GM13976 (cell line): Measurements from ENCODE around the gene TRHDE.

ENCODE experiments used
- DNase-seq: peaks from one replicate; pipeline ENCODE4 v3.0.0; 2012; ENCODE audit warnings: low spot score
- CTCF ChIP-seq: IDR thresholded peaks from 2 replicates; pipeline ENCODE4 v1.5.1; 2012; ENCODE audit warnings: borderline replicate concordance, mild to moderate bottlenecking; ENCODE audit not compliant: insufficient read depth; ENCODE audit errors: extremely low read depth, missing control alignments, control extremely low read depth
- in situ Hi-C: fragments of 300-500 bp; cut with MboI; formaldehyde crosslinking; loops from one replicate; pipeline ENCODE4 v1.12.0; 2022; ENCODE audit warnings: low sequenced_read_pairs, mixed read lengths, inconsistent platforms; ENCODE audit not compliant: unreplicated experiment

Gene TRHDE

DNA sequence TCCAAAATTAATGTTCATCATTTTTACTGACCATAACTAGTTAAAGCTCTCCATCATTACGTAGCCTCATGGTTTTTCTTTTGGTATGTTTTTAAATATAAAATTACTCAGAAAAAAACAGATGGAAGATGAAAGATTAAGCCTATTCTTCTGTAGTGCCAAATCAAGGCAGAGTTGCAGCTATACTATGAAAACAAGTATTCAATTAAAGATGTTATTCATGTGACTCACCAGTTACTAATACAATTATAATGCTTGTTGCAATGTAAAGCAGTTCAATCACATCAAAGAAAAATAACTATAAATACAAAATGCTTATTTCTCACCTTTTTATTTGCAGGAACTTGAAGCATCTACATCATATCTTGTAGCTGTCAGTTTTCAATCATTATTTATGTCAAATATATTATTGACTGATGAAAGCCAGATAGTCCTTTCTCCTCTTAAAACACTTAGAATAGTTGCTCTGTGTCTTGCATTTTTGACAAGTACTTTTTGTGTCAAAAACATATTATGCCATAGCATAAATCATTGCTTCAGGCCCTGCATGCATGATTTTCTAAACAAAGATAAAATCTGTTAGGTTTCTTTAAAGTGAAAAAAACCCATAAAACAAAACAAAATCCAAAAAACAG is 36.0 kb upstream of the TRHDE start:
- no peak for DNase-seq
- in situ Hi-C loops = no loop called here
- TF ChIP-seq CTCF = no peak

- no peak for TF ChIP-seq CTCF
- in situ Hi-C loops = no loop called here
- DNase-seq = no peak
Measured at GRCh38 chr12:72241552-72241951, 30.6 kb upstream of the TRHDE start.

DNA sequence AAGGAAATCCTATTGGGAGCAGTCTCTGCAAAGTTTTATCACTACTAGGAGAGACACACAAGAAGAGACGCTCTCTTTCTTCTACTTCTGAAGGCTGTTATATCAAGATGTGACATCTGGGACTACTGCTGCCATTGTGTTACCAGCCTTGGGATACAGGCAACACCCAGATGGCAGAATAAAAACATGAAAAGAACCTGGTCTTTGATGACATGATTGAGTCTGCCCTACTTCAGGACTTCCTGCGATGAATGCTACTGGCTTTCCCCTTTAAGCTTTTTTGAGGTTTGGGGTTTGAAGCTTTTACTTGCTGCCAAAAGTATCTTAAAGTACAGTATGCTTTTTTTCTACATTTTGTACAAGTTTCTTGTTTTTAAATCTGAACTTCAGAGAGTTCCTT is 29.2 kb upstream of the TRHDE start:
- no peak for TF ChIP-seq CTCF
- no peak for DNase-seq
- in situ Hi-C loops = no loop called here

DNA sequence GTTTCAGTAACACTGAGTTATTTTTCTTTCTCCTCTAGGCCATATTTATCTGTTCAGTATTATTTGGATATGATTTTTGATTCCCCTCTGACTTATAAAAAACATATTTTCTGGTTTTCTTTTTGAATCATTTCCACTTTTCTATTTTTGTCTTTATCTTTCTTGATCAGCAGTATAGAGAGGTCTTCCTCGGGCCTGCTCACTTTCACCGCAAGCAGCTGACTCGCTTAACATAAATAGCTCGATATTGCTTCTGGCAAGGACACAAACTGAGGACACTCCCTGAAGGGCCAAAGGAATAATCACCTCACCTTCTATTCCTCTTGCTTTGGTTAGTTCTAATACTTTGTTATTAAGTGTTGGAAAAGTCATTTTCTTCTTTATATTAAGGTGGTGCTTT is 25.8 kb upstream of the TRHDE start:
- TF ChIP-seq CTCF = no peak
- in situ Hi-C loops = no loop called here
- DNase-seq = no peak

DNA sequence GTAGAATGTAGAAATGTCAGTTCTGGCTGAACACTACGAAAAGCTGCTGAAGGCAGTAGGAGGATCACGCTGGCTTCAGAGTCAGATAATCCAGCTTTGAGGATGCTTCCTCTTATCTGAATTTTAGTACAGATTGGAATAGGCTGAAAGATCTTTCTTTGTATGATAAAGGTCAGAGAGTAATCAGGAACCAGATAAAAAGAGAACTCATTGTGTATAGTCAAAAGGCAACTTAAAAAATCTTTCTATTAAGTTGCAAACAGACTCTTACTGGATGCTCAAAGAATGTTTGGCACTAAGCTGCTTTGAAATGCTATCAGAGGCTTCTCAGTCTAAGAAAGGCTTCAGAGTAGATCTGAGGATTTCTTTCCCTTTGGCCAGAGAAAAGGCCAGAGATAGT is 21.8 kb upstream of the TRHDE start:
- no peak for DNase-seq
- no peak for TF ChIP-seq CTCF
- in situ Hi-C loops = no loop called here

DNA sequence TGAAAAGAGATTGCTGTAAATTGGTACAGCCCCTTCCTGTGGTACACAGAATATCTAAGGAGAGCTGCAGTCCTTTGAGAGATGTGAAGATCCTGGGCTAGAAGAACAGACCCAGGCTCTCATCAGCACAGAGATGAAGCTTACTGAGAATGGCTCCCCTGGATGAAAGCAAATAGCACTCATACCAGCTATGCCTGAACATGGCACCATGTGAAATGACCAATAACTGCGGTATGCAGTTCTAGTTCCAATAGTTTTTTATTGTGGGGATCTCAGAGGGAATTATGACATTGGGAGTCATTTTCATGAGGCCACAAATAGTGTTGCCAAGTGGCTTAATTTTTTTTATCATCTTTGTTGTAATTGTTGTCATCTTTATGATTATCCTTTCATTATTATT is 15.4 kb upstream of the TRHDE start:
- in situ Hi-C loops = no loop called here
- TF ChIP-seq CTCF = no peak
- DNase-seq = no peak
